Psoas muscle (tissue), 8 donors: Measurements from ENCODE around the gene KLHL36. TPM values are rescaled to one million over a fixed set of nuclear protein-coding genes. Genes with fewer than 3 reads are reported as not detected.
"Not testable (repeated sequence)": the region's sequence is repeated elsewhere in the genome, so short reads cannot be mapped to it uniquely, and the experiment has no call there.

ENCODE experiments used
- ATAC-seq, 4 donors: fragments of 200-7000 bp; cut with Tn5 transposase; one replicate each; pipeline ENCODE4 v1.9.1; 2020; ENCODE audit warnings: moderate library complexity in 3 of 4, mild to moderate bottlenecking in 2 of 4
- DNase-seq, 2 donors: peaks; one replicate each; pipeline ENCODE4 v3.0.0-alpha.2; 2020
- H3K27ac ChIP-seq: fragments of 200-600 bp; one replicate; pipeline ENCODE4 v1.8.0; 2022
- H3K27me3 ChIP-seq, 3 donors: fragments of 200-600 bp in 1 of 3; one replicate each; pipeline versions ENCODE4 v1.6.1 to v1.8.0; 2013 to 2022; ENCODE audit warnings: low read length in 2 of 3, mild to moderate bottlenecking in 2 of 3, moderate library complexity in 1 of 3; ENCODE audit not compliant: insufficient read depth in 3 of 3
- H3K36me3 ChIP-seq, 2 donors: fragments of 200-600 bp in 1 of 2; one replicate each; pipeline versions ENCODE4 v1.6.1 to v1.8.0; 2013 to 2022; ENCODE audit warnings: low read depth in 1 of 2, mild to moderate bottlenecking in 1 of 2, moderate library complexity in 1 of 2; ENCODE audit not compliant: insufficient read depth in 1 of 2
- H3K4me1 ChIP-seq: fragments of 200-600 bp; one replicate; pipeline ENCODE4 v1.8.0; 2022
- H3K4me3 ChIP-seq: fragments of 200-600 bp; one replicate; pipeline ENCODE4 v1.8.0; 2022; ENCODE audit warnings: mild to moderate bottlenecking
- H3K9me3 ChIP-seq: fragments of 200-600 bp; one replicate; pipeline ENCODE4 v1.8.0; 2022
- WGBS, 3 donors: extraction: QIAGEN DNeasy Blood & Tissue Kit; methylation state at CpG; one replicate each; pipeline versions ENCODE4 v1.1.6 to v1.1.7; 2013; 5-methylcytosine and 5-hydroxymethylcytosine counted together
- intact Hi-C, 2 donors: fragments of 100-400 bp; cut with DNase I; formaldehyde crosslinking; loops; one replicate each; pipeline versions ENCODE4 v1.11.0 to v1.14.2; 2022
- polyA plus RNA-seq, 3 donors: library from polyadenylated mRNA; stranded (reverse); fragments of 200-250 nt; gene quantifications; one replicate each; pipeline ENCODE4 v1.2.3, GENCODE V29; 2013
- total RNA-seq, 4 donors: library from RNA; stranded (reverse); fragmentation: NEBNext Ultra II Directional in 2 of 4; extraction: Animal tissue kit (Norgen Biotek cat#: 25700) in 2 of 4; gene quantifications; one replicate each; pipeline versions ENCODE4 v1.2.1 to v1.2.4, GENCODE V29; 2021 to 2023
- TF ChIP-seq, protein P1 (sequence below): fragments of 200-600 bp; IDR thresholded peaks from one replicate; pipeline ENCODE4 v1.8.0; 2022; ENCODE audit warnings: antibody characterized with exemption
- donor health status: healthy with polysubstance abuse.
- donor health status: DM: no; HTN: no; CAD: no; lungs with moderate emphysema.
- donor health status: Bipolar disorder and iron deficiency.
- donor health status: healthy.
- donor health status: DM: yes; HTN: yes; CAD: no.
- donor health status: DM: no; HTN: no; CAD: no.
- donor health status: DM: no; HTN: no; CAD: no.
- donor health status: DM: yes; HTN: yes; CAD: no.

KLHL36 gene
- total and polyA plus RNA-seq, 7 donors: 5.9 to 19.3 (median 13.1) TPM

DNA sequence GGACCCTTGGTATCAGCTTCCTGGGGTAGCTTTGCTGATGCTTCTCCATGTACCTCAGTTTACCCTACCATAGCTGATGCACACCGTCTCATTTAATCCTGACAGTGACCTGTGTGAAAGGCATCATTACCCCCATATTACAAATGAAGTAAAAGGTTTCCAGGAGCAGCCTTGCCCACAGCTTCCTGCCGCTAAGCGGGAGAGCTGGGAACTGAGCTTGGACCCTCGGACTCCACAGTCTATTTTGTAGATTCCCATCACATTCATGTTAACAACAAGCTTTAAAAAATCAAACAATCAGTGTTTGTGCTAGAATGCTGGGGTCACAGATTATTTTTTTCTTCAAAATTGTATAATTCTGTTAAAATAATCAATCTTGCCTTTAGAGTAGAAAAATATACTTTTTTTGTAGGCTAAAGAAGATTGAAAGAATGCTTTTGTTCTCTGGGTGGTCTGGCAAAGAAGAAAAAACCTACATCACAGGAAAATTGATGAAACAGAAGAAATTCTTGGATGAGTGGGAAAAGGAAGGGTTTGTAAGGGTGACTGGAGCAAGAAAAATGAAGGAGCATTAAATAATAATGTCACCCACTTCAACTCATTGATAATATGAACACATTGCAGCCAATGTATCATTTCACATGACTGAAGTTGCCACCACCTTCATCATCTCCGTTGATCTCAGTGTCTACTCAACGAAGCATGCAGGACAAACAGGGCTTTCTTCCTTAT lies 41.9 kb downstream of the KLHL36 start:
- no peak overlapping the region for H3K4me3 ChIP-seq
- no peaks in the 10 kb centered on the region for H3K9me3 ChIP-seq
- 84 to 92% (median 90%) methylated on average over 6 of the region's 6 CpGs for WGBS, 3 donors
- H3K27me3 ChIP-seq: no peaks in the 10 kb centered on the region
- DNase-seq: no peak
- no peaks in the 10 kb centered on the region for H3K4me1 ChIP-seq
- no peak overlapping the region for H3K27ac ChIP-seq
- H3K36me3 ChIP-seq: no peaks in the 10 kb centered on the region
- no peak for ATAC-seq
- intact Hi-C loops: no loop called here
- TF ChIP-seq, protein P1, sequence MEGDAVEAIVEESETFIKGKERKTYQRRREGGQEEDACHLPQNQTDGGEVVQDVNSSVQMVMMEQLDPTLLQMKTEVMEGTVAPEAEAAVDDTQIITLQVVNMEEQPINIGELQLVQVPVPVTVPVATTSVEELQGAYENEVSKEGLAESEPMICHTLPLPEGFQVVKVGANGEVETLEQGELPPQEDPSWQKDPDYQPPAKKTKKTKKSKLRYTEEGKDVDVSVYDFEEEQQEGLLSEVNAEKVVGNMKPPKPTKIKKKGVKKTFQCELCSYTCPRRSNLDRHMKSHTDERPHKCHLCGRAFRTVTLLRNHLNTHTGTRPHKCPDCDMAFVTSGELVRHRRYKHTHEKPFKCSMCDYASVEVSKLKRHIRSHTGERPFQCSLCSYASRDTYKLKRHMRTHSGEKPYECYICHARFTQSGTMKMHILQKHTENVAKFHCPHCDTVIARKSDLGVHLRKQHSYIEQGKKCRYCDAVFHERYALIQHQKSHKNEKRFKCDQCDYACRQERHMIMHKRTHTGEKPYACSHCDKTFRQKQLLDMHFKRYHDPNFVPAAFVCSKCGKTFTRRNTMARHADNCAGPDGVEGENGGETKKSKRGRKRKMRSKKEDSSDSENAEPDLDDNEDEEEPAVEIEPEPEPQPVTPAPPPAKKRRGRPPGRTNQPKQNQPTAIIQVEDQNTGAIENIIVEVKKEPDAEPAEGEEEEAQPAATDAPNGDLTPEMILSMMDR: no peak

DNA sequence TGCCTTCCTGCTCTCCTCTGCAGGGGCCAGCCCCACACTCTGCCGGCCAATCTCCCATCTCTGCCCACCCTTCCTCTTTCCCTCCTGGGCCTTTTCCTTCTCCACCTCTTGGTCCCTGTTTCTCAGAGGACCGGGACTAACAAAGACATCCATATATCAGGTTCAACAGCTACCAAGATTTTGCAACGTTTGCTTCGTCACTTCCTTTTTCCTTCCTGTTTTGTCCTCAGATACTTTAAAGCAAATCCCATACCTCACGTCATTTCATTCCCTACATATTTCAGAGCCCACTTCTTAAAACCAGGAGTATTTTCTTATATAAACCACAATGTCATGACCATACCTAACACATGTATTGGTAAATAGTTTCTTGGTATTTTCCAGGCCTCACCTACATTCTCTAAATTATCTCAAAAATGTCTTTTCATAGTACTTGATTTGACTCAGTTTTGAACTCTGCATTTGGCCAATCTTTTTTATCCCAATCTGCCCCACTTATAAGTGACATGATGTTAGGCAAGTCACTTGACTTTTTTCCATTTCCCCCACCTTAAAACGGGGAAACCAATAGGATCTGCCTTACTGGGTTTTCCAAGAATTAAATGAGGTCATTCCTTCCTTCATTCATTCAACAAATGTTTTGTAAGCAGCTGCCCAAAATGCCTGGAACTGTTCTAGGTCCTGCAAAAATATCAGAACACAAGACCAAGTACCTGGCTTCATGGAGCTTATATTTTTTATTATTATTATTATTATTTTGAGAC lies 44.3 kb downstream of the KLHL36 start:
- Histone ChIP-seq H3K27ac (no peak overlapping the region), H3K9me3 (no peaks in the 10 kb centered on the region), H3K4me1 (no peaks in the 10 kb centered on the region), H3K27me3 (no peaks in the 10 kb centered on the region), H3K36me3 (no peaks in the 10 kb centered on the region), H3K4me3 (no peak overlapping the region)
- no peak for ATAC-seq
- TF ChIP-seq, protein P1: no peak
- WGBS, 3 donors: 60 to 66% (median 63%) methylated on average over 6 of the region's 6 CpGs
- intact Hi-C loops: no loop called here
- DNase-seq: no peak

DNA sequence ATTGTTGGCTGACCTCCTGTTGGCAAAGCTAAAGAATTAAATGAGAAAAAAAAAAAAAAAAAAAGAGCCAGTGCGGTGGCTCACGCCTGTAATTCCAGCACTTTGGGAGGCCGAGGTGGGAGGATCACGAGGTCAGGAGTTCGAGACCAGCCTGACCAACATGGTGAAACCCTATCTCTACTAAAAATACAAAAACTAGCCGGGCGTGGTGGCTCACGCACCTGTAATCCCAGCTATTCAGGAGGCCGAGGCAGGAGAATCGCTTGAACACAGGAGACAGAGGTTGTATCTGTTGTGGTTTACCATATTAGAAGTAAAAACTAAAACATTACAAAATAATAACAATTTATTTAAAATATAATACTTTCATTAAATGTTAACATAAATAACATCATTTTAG lies 45.6 kb downstream of the KLHL36 start:
- H3K36me3 ChIP-seq, H3K27me3 ChIP-seq, intact Hi-C loops, DNase-seq, H3K4me3 ChIP-seq, H3K27ac ChIP-seq, H3K4me1 ChIP-seq, H3K9me3 ChIP-seq, ATAC-seq: not testable (repeated sequence)
- 89 to 90% (median 89%) methylated on average over 10 of the region's 10 CpGs for WGBS, 3 donors

DNA sequence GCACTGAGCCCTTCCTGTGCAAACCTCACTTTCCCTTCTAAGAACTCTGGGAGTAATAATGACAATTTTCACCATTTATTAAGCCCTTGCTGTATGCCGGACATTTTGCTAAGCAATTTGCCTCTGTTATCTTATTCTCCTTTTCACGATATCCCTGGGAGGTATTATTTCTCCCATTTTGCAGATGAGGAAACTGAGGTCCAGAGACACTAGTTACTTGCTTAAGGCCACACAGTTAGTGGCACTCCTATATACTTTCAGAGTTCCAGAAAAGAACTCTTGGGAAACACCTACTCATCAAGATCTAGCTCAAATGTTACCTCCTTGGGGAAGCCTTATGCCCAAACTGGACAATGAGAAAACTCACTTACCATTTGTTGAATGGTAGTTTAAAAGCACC lies 46.7 kb downstream of the KLHL36 start:
- intact Hi-C loops: no loop called here

More for the DNA sequence above, 46.7 kb downstream of the KLHL36 start:
- H3K27ac ChIP-seq: no peak overlapping the region
- DNase-seq (no peak), ATAC-seq (no peak)
- H3K36me3 ChIP-seq: no peaks in the 10 kb centered on the region
- H3K9me3 ChIP-seq: no peaks in the 10 kb centered on the region
- H3K4me3 ChIP-seq: no peak overlapping the region
- peaks cover 5% of the 10 kb centered on the region for H3K4me1 ChIP-seq
- no peaks in the 10 kb centered on the region for H3K27me3 ChIP-seq
- TF ChIP-seq, protein P1: no peak
- WGBS, 3 donors: 96 to 98% (median 96%) methylated on average over 2 of the region's 2 CpGs
